Measurements from ENCODE around the gene CHIT1. TPM values are rescaled to one million over a fixed set of nuclear protein-coding genes. Genes with fewer than 3 reads are reported as not detected.

CHIT1 gene
- total and polyA plus RNA-seq, 8 donors = 0.09 to 3.0 (median 0.24) TPM; not detected in 1

- Histone ChIP-seq H3K27me3 (no peaks in the 10 kb centered on the region), H3K4me3 (no peak overlapping the region), H3K36me3 (peaks cover 0 to 24% of the 10 kb centered on the region in 2 donors), H3K27ac (no peak overlapping the region), H3K9me3 (no peaks in the 10 kb centered on the region), H3K4me1 (peaks cover 12 to 28% of the 10 kb centered on the region in 2 donors)
- TF ChIP-seq CTCF (IDR thresholded peaks at IDR 0.05) = no peak
- no peak for ATAC-seq
- intact Hi-C loops (cut with DNase I) = no loop called here
- no peak for DNase-seq
These were observed 45.6 kb downstream of the CHIT1 start for GRCh38 chr1:203183828-203184227.

- no peaks in the 10 kb centered on the region for H3K27me3 ChIP-seq
- peaks cover 0 to 24% of the 10 kb centered on the region in 2 donors for H3K36me3 ChIP-seq
- peaks cover 12 to 27% of the 10 kb centered on the region in 2 donors for H3K4me1 ChIP-seq
- no peak overlapping the region for H3K4me3 ChIP-seq
- DNase-seq = no peak
- H3K27ac ChIP-seq = no peak overlapping the region
- no peaks in the 10 kb centered on the region for H3K9me3 ChIP-seq
- no peak for ATAC-seq
- intact Hi-C loops (cut with DNase I) = no loop called here
- no peak for TF ChIP-seq CTCF (IDR thresholded peaks at IDR 0.05)
These were observed 47.0 kb downstream of the CHIT1 start for GRCh38 chr1:203182387-203182953.

GRCh38 chr1:203181586-203182386 is 47.7 kb downstream of the CHIT1 start:
- no peak for TF ChIP-seq CTCF (IDR thresholded peaks at IDR 0.05)
- intact Hi-C loops (cut with DNase I) = no loop called here
- H3K36me3 ChIP-seq = peaks cover 0 to 24% of the 10 kb centered on the region in 2 donors
- peak; percentile 5 for ATAC-seq
- no peaks in the 10 kb centered on the region for H3K9me3 ChIP-seq
- H3K27me3 ChIP-seq = no peaks in the 10 kb centered on the region
- H3K4me1 ChIP-seq = peaks cover 7 to 26% of the 10 kb centered on the region in 2 donors
- no peak for DNase-seq
- H3K4me3 ChIP-seq = no peak overlapping the region
- H3K27ac ChIP-seq = no peak overlapping the region

GRCh38 chr1:203180611-203181330 is 48.7 kb downstream of the CHIT1 start:
- peaks cover 5 to 27% of the 10 kb centered on the region in 2 donors for H3K4me1 ChIP-seq
- H3K9me3 ChIP-seq = no peaks in the 10 kb centered on the region
- no peaks in the 10 kb centered on the region for H3K27me3 ChIP-seq
- H3K4me3 ChIP-seq = no peak overlapping the region
- intact Hi-C loops (cut with DNase I) = no loop called here
- peaks cover 0 to 24% of the 10 kb centered on the region in 2 donors for H3K36me3 ChIP-seq
- TF ChIP-seq CTCF (IDR thresholded peaks at IDR 0.05) = no peak
- no peak overlapping the region for H3K27ac ChIP-seq
- DNase-seq (no peak), ATAC-seq (no peak)

GRCh38 chr1:203179667-203180005 is 49.8 kb downstream of the CHIT1 start:
- Histone ChIP-seq H3K27ac (no peak overlapping the region), H3K27me3 (no peaks in the 10 kb centered on the region), H3K36me3 (peaks cover 0 to 24% of the 10 kb centered on the region in 2 donors), H3K4me1 (peaks cover 8 to 29% of the 10 kb centered on the region in 2 donors), H3K9me3 (no peaks in the 10 kb centered on the region), H3K4me3 (no peak overlapping the region)
- DNase-seq (no peak), ATAC-seq (no peak)
- no peak for TF ChIP-seq CTCF (IDR thresholded peaks at IDR 0.05)
- intact Hi-C loops (cut with DNase I) = no loop called here
